HG02623 (cell line): ENCODE results near the gene HMGB1.
A peak's percentile ranks its signal among the peaks of the same experiment; 100 is the strongest.
"Not testable (repeated sequence)": the region's sequence is repeated elsewhere in the genome, so short reads cannot be mapped to it uniquely, and the experiment has no call there.

Experiments used
- ATAC-seq: cut with Tn5 transposase; IDR thresholded peaks from one replicate; pipeline ENCODE4 v1.9.1; 2021; ENCODE audit warnings: moderate library complexity; ENCODE audit not compliant: unreplicated experiment

The HMGB1 gene

GRCh38 chr13:30466841-30467252, 1.1 kb upstream of the HMGB1 start:
- no peak for ATAC-seq

- ATAC-seq, result no peak
These were observed 600 bp upstream of the HMGB1 start for GRCh38 chr13:30466358-30466714.

GRCh38 chr13:30465343-30465592, 468 bp downstream of the HMGB1 start:
- ATAC-seq, result no peak

GRCh38 chr13:30464496-30465342, 1.0 kb downstream of the HMGB1 start:
- ATAC-seq, result peak; percentile 21

- ATAC-seq, result peak; percentile 25
These were observed 1.8 kb downstream of the HMGB1 start for GRCh38 chr13:30463787-30464495.

- not testable (repeated sequence) for ATAC-seq
These were observed 4.3 kb downstream of the HMGB1 start for GRCh38 chr13:30461279-30462066.

- ATAC-seq, result no peak
These were observed 8.3 kb downstream of the HMGB1 start for GRCh38 chr13:30457306-30457891.

- ATAC-seq, result no peak
These were observed 9.4 kb downstream of the HMGB1 start for GRCh38 chr13:30456290-30456689.

- ATAC-seq, result no peak
These were observed 10.7 kb downstream of the HMGB1 start for GRCh38 chr13:30454991-30455390.

- no peak for ATAC-seq
These were observed 12.0 kb downstream of the HMGB1 start for GRCh38 chr13:30453727-30454126.

GRCh38 chr13:30451476-30451875, 14.3 kb downstream of the HMGB1 start:
- not testable (repeated sequence) for ATAC-seq

GRCh38 chr13:30450066-30450465, 15.7 kb downstream of the HMGB1 start:
- ATAC-seq, result no peak

GRCh38 chr13:30448441-30448840, 17.3 kb downstream of the HMGB1 start:
- no peak for ATAC-seq

GRCh38 chr13:30446126-30446500, 19.6 kb downstream of the HMGB1 start:
- peak; percentile 8 for ATAC-seq

GRCh38 chr13:30443957-30444404, 21.8 kb downstream of the HMGB1 start:
- ATAC-seq, result peak; percentile 24

- ATAC-seq, result not testable (repeated sequence)
These were observed 22.2 kb downstream of the HMGB1 start for GRCh38 chr13:30443491-30443890.

GRCh38 chr13:30442926-30443325, 22.8 kb downstream of the HMGB1 start:
- ATAC-seq, result no peak

- ATAC-seq, result no peak
These were observed 24.6 kb downstream of the HMGB1 start for GRCh38 chr13:30440910-30441703.

- ATAC-seq, result no peak
These were observed 27.4 kb downstream of the HMGB1 start for GRCh38 chr13:30438286-30438685.

- no peak for ATAC-seq
These were observed 28.6 kb downstream of the HMGB1 start for GRCh38 chr13:30437177-30437576.
